GM21723 (cell line): ENCODE measurements around the gene GPR68.

Source experiments
- ATAC-seq: cut with Tn5 transposase; IDR thresholded peaks from one replicate; pipeline ENCODE4 v1.9.1; 2021; ENCODE audit warnings: mild to moderate bottlenecking, moderate library complexity; ENCODE audit not compliant: unreplicated experiment

GPR68 gene

GRCh38 chr14:91244501-91244901, at the start of gene GPR68:
Gene GPR68, minus strand, starts transcription at chr14:91244704. Its CDS starts 9,654 bp downstream, at chr14:91235050.
- ATAC-seq, result no peak

- no peak for ATAC-seq
These were observed 49.6 kb upstream of the GPR68 start for GRCh38 chr14:91294153-91294552.

- ATAC-seq, result no peak
These were observed 48.8 kb upstream of the GPR68 start for GRCh38 chr14:91293281-91293680.

GRCh38 chr14:91292491-91292890, 48.0 kb upstream of the GPR68 start:
- no peak for ATAC-seq

- no peak for ATAC-seq
These were observed 47.4 kb upstream of the GPR68 start for GRCh38 chr14:91291786-91292405.

GRCh38 chr14:91290986-91291385, 46.5 kb upstream of the GPR68 start:
- no peak for ATAC-seq

- ATAC-seq, result no peak
These were observed 45.0 kb upstream of the GPR68 start for GRCh38 chr14:91289464-91289863.

- no peak for ATAC-seq
These were observed 44.4 kb upstream of the GPR68 start for GRCh38 chr14:91288876-91289275.

- ATAC-seq, result peak; percentile 62
These were observed 42.0 kb upstream of the GPR68 start for GRCh38 chr14:91286530-91286937.

GRCh38 chr14:91284791-91285548, 40.5 kb upstream of the GPR68 start:
- no peak for ATAC-seq

- no peak for ATAC-seq
These were observed 39.8 kb upstream of the GPR68 start for GRCh38 chr14:91284146-91284790.

- no peak for ATAC-seq
These were observed 39.2 kb upstream of the GPR68 start for GRCh38 chr14:91283666-91284065.

- no peak for ATAC-seq
These were observed 38.6 kb upstream of the GPR68 start for GRCh38 chr14:91282954-91283645.

- no peak for ATAC-seq
These were observed 36.8 kb upstream of the GPR68 start for GRCh38 chr14:91281346-91281745.

- no peak for ATAC-seq
These were observed 35.6 kb upstream of the GPR68 start for GRCh38 chr14:91280129-91280528.

GRCh38 chr14:91279354-91279753, 34.9 kb upstream of the GPR68 start:
- ATAC-seq, result no peak

GRCh38 chr14:91278383-91278715, 33.8 kb upstream of the GPR68 start:
- no peak for ATAC-seq

GRCh38 chr14:91277546-91278382, 33.3 kb upstream of the GPR68 start:
- no peak for ATAC-seq

GRCh38 chr14:91274796-91275195, 30.3 kb upstream of the GPR68 start:
- no peak for ATAC-seq

- ATAC-seq, result no peak
These were observed 29.4 kb upstream of the GPR68 start for GRCh38 chr14:91273885-91274273.
